Osteocyte (in vitro differentiated cells): ENCODE results near the gene CMC4. TPM values are rescaled to one million over a fixed set of nuclear protein-coding genes. Genes with fewer than 3 reads are reported as not detected.

Experiments used
- DNase-seq: peaks from one replicate; pipeline ENCODE4 v3.0.0; 2021; ENCODE audit warnings: mixed read lengths; ENCODE audit not compliant: unreplicated experiment; ENCODE audit errors: extremely low spot score
- H3K27ac Mint-ChIP-seq: one replicate; pipeline ENCODE4 v1.8.0; 2021; ENCODE audit warnings: mild to moderate bottlenecking, mixed read lengths; ENCODE audit not compliant: unreplicated experiment
- H3K27me3 Mint-ChIP-seq: one replicate; pipeline ENCODE4 v1.8.0; 2021; ENCODE audit warnings: mixed read lengths; ENCODE audit not compliant: unreplicated experiment
- H3K36me3 Mint-ChIP-seq: one replicate; pipeline ENCODE4 v1.8.0; 2021; ENCODE audit warnings: mixed read lengths; ENCODE audit not compliant: unreplicated experiment
- H3K4me1 Mint-ChIP-seq: one replicate; pipeline ENCODE4 v1.8.0; 2021; ENCODE audit warnings: mixed read lengths; ENCODE audit not compliant: unreplicated experiment
- H3K4me3 Mint-ChIP-seq: one replicate; pipeline ENCODE4 v1.8.0; 2021; ENCODE audit warnings: mild to moderate bottlenecking, moderate library complexity, mixed read lengths; ENCODE audit not compliant: unreplicated experiment
- H3K9me3 Mint-ChIP-seq: one replicate; pipeline ENCODE4 v1.8.0; 2021; ENCODE audit warnings: mixed read lengths; ENCODE audit not compliant: unreplicated experiment
- CTCF ChIP-seq: fragments of 200-600 bp; sonication (generic); IDR thresholded peaks from 2 replicates; pipeline ENCODE4 v1.5.0; 2021; ENCODE audit warnings: antibody characterized with exemption, mild to moderate bottlenecking, moderate library complexity
- total RNA-seq: library from RNA; stranded (reverse); gene quantifications from 2 replicates; pipeline ENCODE4 v1.2.1, GENCODE V29; 2021

The CMC4 gene
- total RNA-seq, 1 donor from 2014 or later, result 6.9 TPM

GRCh38 chrX:155020591-155020990 lies 50.3 kb downstream of the CMC4 start:
- Mint-ChIP-seq H3K36me3 (no peaks in the 10 kb centered on the region), H3K27me3 (peaks cover 20% of the 10 kb centered on the region), H3K4me1 (no peaks in the 10 kb centered on the region), H3K4me3 (no peak overlapping the region), H3K27ac (no peak overlapping the region), H3K9me3 (no peaks in the 10 kb centered on the region)
- no peak for DNase-seq
- no peak for TF ChIP-seq CTCF

Other genes with a start within 250 kb of the CMC4 start
- gene SMIM9, start 236.5 kb downstream of the CMC4 start, total RNA-seq, result not detected in 2 replicates
- 26.5 and 27.9 TPM in 2 replicates for gene F8A1, start 184.8 kb downstream of the CMC4 start, total RNA-seq
- gene F8, start 48.4 kb downstream of the CMC4 start, total RNA-seq, result 1.9 and 2.2 TPM in 2 replicates
- gene FUNDC2, start 44.3 kb downstream of the CMC4 start, total RNA-seq, result 58.6 and 65.1 TPM in 2 replicates
- 17.8 and 24.4 TPM in 2 replicates for gene MTCP1, start within 50 bp of the CMC4 start, total RNA-seq
- 12.4 and 15.3 TPM in 2 replicates for gene BRCC3, start 372 bp upstream of the CMC4 start, total RNA-seq
- 34.8 and 41.2 TPM in 2 replicates for gene VBP1, start 145.3 kb upstream of the CMC4 start, total RNA-seq
- gene RAB39B, start 193.4 kb upstream of the CMC4 start, total RNA-seq, result 2.6 and 3.0 TPM in 2 replicates